ENCODE data around the gene LAMB4.

The LAMB4 gene

DNA sequence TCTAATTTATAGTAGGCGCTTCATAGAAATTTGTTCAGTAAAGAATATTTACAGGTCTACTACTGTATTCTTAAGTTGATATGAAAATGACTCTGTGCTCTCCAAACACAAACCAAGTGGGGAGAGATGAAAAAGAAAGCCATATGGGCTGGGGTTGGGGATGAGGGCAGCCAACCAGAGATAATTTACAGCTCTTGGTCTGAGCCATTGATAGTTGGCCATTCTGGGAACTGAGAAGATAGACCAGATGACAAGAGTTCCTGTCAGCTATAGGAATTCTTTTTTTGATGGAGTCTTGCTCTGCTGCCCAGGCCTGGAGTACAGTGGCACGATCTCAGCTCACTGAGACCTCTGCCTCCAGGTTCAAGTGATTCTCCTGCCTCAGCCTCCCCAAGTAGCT is 57.4 kb downstream of the LAMB4 start:
- H3K9me3 ChIP-seq (ENCODE audit: control insufficient read depth, insufficient read depth, low read length): no peaks in the 10 kb centered on the region
- H3K9ac ChIP-seq (ENCODE audit: low read depth, low read length): no peak overlapping the region
- H3K27me3 ChIP-seq (ENCODE audit: control insufficient read depth, insufficient read depth, low read length): no peaks in the 10 kb centered on the region
- H3K36me3 ChIP-seq (ENCODE audit: control insufficient read depth, insufficient read depth, low read length): no peaks in the 10 kb centered on the region
- no peak overlapping the region for H3K4me3 ChIP-seq (ENCODE audit: low read depth, low read length)
- no peaks in the 10 kb centered on the region for H3K4me1 ChIP-seq (ENCODE audit: control insufficient read depth, insufficient read depth, low read length)

- no peaks in the 10 kb centered on the region for H3K27me3 ChIP-seq (ENCODE audit: control insufficient read depth, insufficient read depth, low read length)
- no peak overlapping the region for H3K9ac ChIP-seq (ENCODE audit: low read depth, low read length)
- no peaks in the 10 kb centered on the region for H3K4me1 ChIP-seq (ENCODE audit: control insufficient read depth, insufficient read depth, low read length)
- no peaks in the 10 kb centered on the region for H3K36me3 ChIP-seq (ENCODE audit: control insufficient read depth, insufficient read depth, low read length)
- no peaks in the 10 kb centered on the region for H3K9me3 ChIP-seq (ENCODE audit: control insufficient read depth, insufficient read depth, low read length)
- no peak overlapping the region for H3K4me3 ChIP-seq (ENCODE audit: low read depth, low read length)
These were observed 58.0 kb downstream of the LAMB4 start for GRCh38 chr7:108072116-108072515.

- Histone ChIP-seq H3K9ac (ENCODE audit: low read depth, low read length) (no peak overlapping the region), H3K4me1 (ENCODE audit: control insufficient read depth, insufficient read depth, low read length) (no peaks in the 10 kb centered on the region), H3K36me3 (ENCODE audit: control insufficient read depth, insufficient read depth, low read length) (no peaks in the 10 kb centered on the region), H3K4me3 (ENCODE audit: low read depth, low read length) (no peak overlapping the region), H3K27me3 (ENCODE audit: control insufficient read depth, insufficient read depth, low read length) (no peaks in the 10 kb centered on the region), H3K9me3 (ENCODE audit: control insufficient read depth, insufficient read depth, low read length) (no peaks in the 10 kb centered on the region)
These were observed 58.6 kb downstream of the LAMB4 start for GRCh38 chr7:108071551-108071950.

GRCh38 chr7:108069646-108070045 is 60.5 kb downstream of the LAMB4 start:
- Histone ChIP-seq H3K9ac (ENCODE audit: low read depth, low read length) (no peak overlapping the region), H3K27me3 (ENCODE audit: control insufficient read depth, insufficient read depth, low read length) (no peaks in the 10 kb centered on the region), H3K4me1 (ENCODE audit: control insufficient read depth, insufficient read depth, low read length) (no peaks in the 10 kb centered on the region), H3K9me3 (ENCODE audit: control insufficient read depth, insufficient read depth, low read length) (no peaks in the 10 kb centered on the region), H3K4me3 (ENCODE audit: low read depth, low read length) (no peak overlapping the region), H3K36me3 (ENCODE audit: control insufficient read depth, insufficient read depth, low read length) (no peaks in the 10 kb centered on the region)

DNA sequence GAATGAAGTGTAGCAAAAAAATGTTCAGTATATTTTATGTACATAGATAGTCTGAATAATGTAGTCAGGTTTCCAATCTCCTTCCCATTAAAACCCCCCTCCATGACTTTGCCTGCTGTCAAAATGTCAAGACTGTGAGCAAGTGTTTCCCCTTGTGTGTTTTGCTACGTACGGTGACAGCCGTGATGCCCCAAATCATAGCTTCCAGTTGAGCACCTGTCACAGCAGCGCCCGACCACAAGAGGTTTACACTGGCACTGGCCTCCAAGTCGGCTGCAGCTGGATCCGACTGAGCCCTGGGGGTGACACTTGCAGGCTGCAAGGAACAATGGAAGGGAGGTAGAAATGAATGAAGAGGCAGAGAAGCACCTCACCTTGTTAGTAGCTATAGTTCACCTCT is 62.3 kb downstream of the LAMB4 start:
- Histone ChIP-seq H3K9me3 (ENCODE audit: control insufficient read depth, insufficient read depth, low read length) (no peaks in the 10 kb centered on the region), H3K36me3 (ENCODE audit: control insufficient read depth, insufficient read depth, low read length) (no peaks in the 10 kb centered on the region), H3K9ac (ENCODE audit: low read depth, low read length) (no peak overlapping the region), H3K4me3 (ENCODE audit: low read depth, low read length) (no peak overlapping the region), H3K27me3 (ENCODE audit: control insufficient read depth, insufficient read depth, low read length) (no peaks in the 10 kb centered on the region), H3K4me1 (ENCODE audit: control insufficient read depth, insufficient read depth, low read length) (peaks cover 4% of the 10 kb centered on the region)

GRCh38 chr7:108066486-108066885 is 63.7 kb downstream of the LAMB4 start:
- H3K9ac ChIP-seq (ENCODE audit: low read depth, low read length): no peak overlapping the region
- H3K36me3 ChIP-seq (ENCODE audit: control insufficient read depth, insufficient read depth, low read length): no peaks in the 10 kb centered on the region
- H3K4me1 ChIP-seq (ENCODE audit: control insufficient read depth, insufficient read depth, low read length): peaks cover 4% of the 10 kb centered on the region
- H3K9me3 ChIP-seq (ENCODE audit: control insufficient read depth, insufficient read depth, low read length): no peaks in the 10 kb centered on the region
- no peaks in the 10 kb centered on the region for H3K27me3 ChIP-seq (ENCODE audit: control insufficient read depth, insufficient read depth, low read length)
- no peak overlapping the region for H3K4me3 ChIP-seq (ENCODE audit: low read depth, low read length)

GRCh38 chr7:108063520-108063933 is 66.6 kb downstream of the LAMB4 start:
- Histone ChIP-seq H3K9ac (ENCODE audit: low read depth, low read length) (no peak overlapping the region), H3K9me3 (ENCODE audit: control insufficient read depth, insufficient read depth, low read length) (no peaks in the 10 kb centered on the region), H3K27me3 (ENCODE audit: control insufficient read depth, insufficient read depth, low read length) (no peaks in the 10 kb centered on the region), H3K4me3 (ENCODE audit: low read depth, low read length) (no peak overlapping the region), H3K36me3 (ENCODE audit: control insufficient read depth, insufficient read depth, low read length) (no peaks in the 10 kb centered on the region), H3K4me1 (ENCODE audit: control insufficient read depth, insufficient read depth, low read length) (peaks cover 4% of the 10 kb centered on the region)

GRCh38 chr7:108062250-108063014 is 67.7 kb downstream of the LAMB4 start:
- Histone ChIP-seq H3K4me3 (ENCODE audit: low read depth, low read length) (no peak overlapping the region), H3K4me1 (ENCODE audit: control insufficient read depth, insufficient read depth, low read length) (peaks cover 4% of the 10 kb centered on the region), H3K9ac (ENCODE audit: low read depth, low read length) (no peak overlapping the region), H3K9me3 (ENCODE audit: control insufficient read depth, insufficient read depth, low read length) (no peaks in the 10 kb centered on the region), H3K36me3 (ENCODE audit: control insufficient read depth, insufficient read depth, low read length) (no peaks in the 10 kb centered on the region), H3K27me3 (ENCODE audit: control insufficient read depth, insufficient read depth, low read length) (no peaks in the 10 kb centered on the region)

DNA sequence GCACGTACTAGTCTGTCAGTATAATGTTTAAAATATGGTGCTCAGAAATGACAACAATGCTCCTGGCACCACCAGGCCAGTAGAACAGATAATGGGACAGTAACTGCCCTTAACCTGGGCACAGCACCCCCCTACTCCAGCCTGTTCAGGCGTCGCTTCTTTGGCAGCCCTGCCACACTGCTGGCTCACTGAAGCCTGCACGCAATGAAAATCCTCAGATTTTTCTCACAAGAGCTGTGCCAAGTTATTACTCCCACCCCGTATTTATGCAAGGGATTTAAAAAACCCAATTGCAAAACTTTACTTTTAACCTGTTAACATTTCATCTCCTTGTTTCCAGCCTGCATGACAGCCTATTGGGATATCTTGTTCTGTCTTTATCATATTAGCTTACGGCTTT is 70.6 kb downstream of the LAMB4 start:
- H3K4me1 ChIP-seq (ENCODE audit: control insufficient read depth, insufficient read depth, low read length): peaks cover 4% of the 10 kb centered on the region
- no peaks in the 10 kb centered on the region for H3K9me3 ChIP-seq (ENCODE audit: control insufficient read depth, insufficient read depth, low read length)
- no peaks in the 10 kb centered on the region for H3K36me3 ChIP-seq (ENCODE audit: control insufficient read depth, insufficient read depth, low read length)
- no peak overlapping the region for H3K9ac ChIP-seq (ENCODE audit: low read depth, low read length)
- no peak overlapping the region for H3K4me3 ChIP-seq (ENCODE audit: low read depth, low read length)
- H3K27me3 ChIP-seq (ENCODE audit: control insufficient read depth, insufficient read depth, low read length): no peaks in the 10 kb centered on the region

GRCh38 chr7:108057951-108058481 is 72.1 kb downstream of the LAMB4 start:
- H3K4me3 ChIP-seq (ENCODE audit: low read depth, low read length): no peak overlapping the region
- no peaks in the 10 kb centered on the region for H3K27me3 ChIP-seq (ENCODE audit: control insufficient read depth, insufficient read depth, low read length)
- H3K9ac ChIP-seq (ENCODE audit: low read depth, low read length): no peak overlapping the region
- H3K36me3 ChIP-seq (ENCODE audit: control insufficient read depth, insufficient read depth, low read length): no peaks in the 10 kb centered on the region
- peaks cover under 1% of the 10 kb centered on the region for H3K4me1 ChIP-seq (ENCODE audit: control insufficient read depth, insufficient read depth, low read length)
- no peaks in the 10 kb centered on the region for H3K9me3 ChIP-seq (ENCODE audit: control insufficient read depth, insufficient read depth, low read length)

- Histone ChIP-seq H3K4me3 (ENCODE audit: low read depth, low read length) (no peak overlapping the region), H3K36me3 (ENCODE audit: control insufficient read depth, insufficient read depth, low read length) (no peaks in the 10 kb centered on the region), H3K9ac (ENCODE audit: low read depth, low read length) (no peak overlapping the region), H3K27me3 (ENCODE audit: control insufficient read depth, insufficient read depth, low read length) (no peaks in the 10 kb centered on the region), H3K4me1 (ENCODE audit: control insufficient read depth, insufficient read depth, low read length) (no peaks in the 10 kb centered on the region), H3K9me3 (ENCODE audit: control insufficient read depth, insufficient read depth, low read length) (no peaks in the 10 kb centered on the region)
These were observed 74.5 kb downstream of the LAMB4 start for GRCh38 chr7:108055611-108056021.

DNA sequence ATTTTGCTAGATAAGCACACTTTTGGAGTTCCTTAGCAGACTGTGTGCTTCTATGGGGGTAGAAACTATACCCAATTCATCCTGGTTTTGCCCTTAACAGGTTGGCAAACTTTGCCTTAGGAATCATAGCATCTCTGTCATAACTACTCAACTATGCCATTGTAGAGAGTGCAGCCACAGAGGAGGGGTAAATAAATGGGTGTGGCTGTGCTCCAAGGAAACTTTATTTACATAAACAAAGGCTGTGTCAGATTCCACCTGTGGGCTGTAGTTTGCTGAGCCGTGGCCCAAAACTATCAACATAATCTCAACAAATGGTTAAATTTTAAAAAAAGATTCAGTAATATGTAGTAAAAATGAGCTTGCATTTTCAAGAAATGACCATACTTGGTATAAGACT is 75.6 kb downstream of the LAMB4 start:
- H3K27me3 ChIP-seq (ENCODE audit: control insufficient read depth, insufficient read depth, low read length): no peaks in the 10 kb centered on the region
- H3K4me1 ChIP-seq (ENCODE audit: control insufficient read depth, insufficient read depth, low read length): no peaks in the 10 kb centered on the region
- H3K9ac ChIP-seq (ENCODE audit: low read depth, low read length): no peak overlapping the region
- H3K4me3 ChIP-seq (ENCODE audit: low read depth, low read length): no peak overlapping the region
- no peaks in the 10 kb centered on the region for H3K9me3 ChIP-seq (ENCODE audit: control insufficient read depth, insufficient read depth, low read length)
- H3K36me3 ChIP-seq (ENCODE audit: control insufficient read depth, insufficient read depth, low read length): no peaks in the 10 kb centered on the region
